Upper lobe of right lung (tissue), 1 donor: ENCODE measurements around the gene CYB5R3. TPM values are rescaled to one million over a fixed set of nuclear protein-coding genes. Genes with fewer than 3 reads are reported as not detected.

Experiments
- ATAC-seq: fragments of 200-7000 bp; cut with Tn5 transposase; one replicate; pipeline ENCODE4 v1.9.1; 2020; ENCODE audit warnings: mild to moderate bottlenecking, moderate library complexity
- DNase-seq: peaks from one replicate; pipeline ENCODE4 v3.0.0-alpha.2; 2020
- H3K27ac ChIP-seq: fragments of 200-600 bp; one replicate; pipeline ENCODE4 v1.8.0; 2022
- H3K27me3 ChIP-seq: fragments of 200-600 bp; one replicate; pipeline ENCODE4 v1.8.0; 2022; ENCODE audit warnings: mild to moderate bottlenecking
- H3K36me3 ChIP-seq: fragments of 200-600 bp; one replicate; pipeline ENCODE4 v1.8.0; 2022
- H3K4me1 ChIP-seq: fragments of 200-600 bp; one replicate; pipeline ENCODE4 v1.8.0; 2022
- H3K4me3 ChIP-seq: fragments of 200-600 bp; one replicate; pipeline ENCODE4 v1.8.0; 2022; ENCODE audit warnings: mild to moderate bottlenecking
- H3K9me3 ChIP-seq: fragments of 200-600 bp; one replicate; pipeline ENCODE4 v1.8.0; 2022
- CTCF ChIP-seq: fragments of 200-600 bp; IDR thresholded peaks from one replicate; pipeline ENCODE4 v1.8.0; 2022; ENCODE audit warnings: antibody characterized with exemption
- intact Hi-C: fragments of 100-400 bp; cut with DNase I; formaldehyde crosslinking; loops from one replicate; pipeline ENCODE4 v1.11.0; 2022
- total RNA-seq: library from RNA; stranded (reverse); fragmentation: NEBNext Ultra II Directional; extraction: Animal tissue kit (Norgen Biotek cat#: 25700); gene quantifications from one replicate; pipeline ENCODE4 v1.2.1, GENCODE V29; 2021
- donor health status: DM: no; HTN: yes; CAD: no; lungs with severe emphysema.

The CYB5R3 gene
- total RNA-seq, 1 donor from 2014 or later: 251 TPM

GRCh38 chr22:42596863-42597530 lies 52.2 kb downstream of the CYB5R3 start:
- Histone ChIP-seq H3K4me1 (peaks cover 10% of the 10 kb centered on the region), H3K4me3 (no peak overlapping the region), H3K9me3 (no peaks in the 10 kb centered on the region), H3K27ac (no peak overlapping the region), H3K27me3 (no peaks in the 10 kb centered on the region), H3K36me3 (peaks cover 100% of the 10 kb centered on the region)
- no peak for ATAC-seq
- no peak for TF ChIP-seq CTCF
- intact Hi-C loops: no loop called here
- DNase-seq: no peak

DNA sequence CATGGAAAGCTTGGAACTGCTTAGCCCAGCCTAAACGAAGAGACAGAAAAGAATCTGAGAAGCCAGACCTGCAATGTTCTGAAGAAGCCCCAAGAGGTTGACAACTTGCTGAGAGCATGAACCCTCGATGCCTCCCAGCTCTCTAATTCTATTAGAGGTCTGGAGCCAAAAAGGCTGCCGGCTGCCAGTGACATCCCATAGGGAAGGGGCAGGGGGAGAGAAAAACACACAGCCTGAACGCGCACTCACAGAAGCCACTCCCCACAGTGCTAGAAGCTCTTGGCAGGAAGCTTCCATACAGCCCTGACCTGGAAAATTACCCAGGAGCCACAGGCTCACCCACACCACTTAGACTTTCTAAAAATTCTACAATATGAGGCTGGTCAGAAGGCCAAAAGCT lies 52.9 kb downstream of the CYB5R3 start:
- H3K9me3 ChIP-seq: no peaks in the 10 kb centered on the region
- no peak overlapping the region for H3K4me3 ChIP-seq
- H3K36me3 ChIP-seq: peaks cover 100% of the 10 kb centered on the region
- TF ChIP-seq CTCF: no peak
- H3K4me1 ChIP-seq: peaks cover 3% of the 10 kb centered on the region
- ATAC-seq: peak; percentile 78
- intact Hi-C loops: no loop called here
- no peak for DNase-seq
- no peaks in the 10 kb centered on the region for H3K27me3 ChIP-seq
- no peak overlapping the region for H3K27ac ChIP-seq

DNA sequence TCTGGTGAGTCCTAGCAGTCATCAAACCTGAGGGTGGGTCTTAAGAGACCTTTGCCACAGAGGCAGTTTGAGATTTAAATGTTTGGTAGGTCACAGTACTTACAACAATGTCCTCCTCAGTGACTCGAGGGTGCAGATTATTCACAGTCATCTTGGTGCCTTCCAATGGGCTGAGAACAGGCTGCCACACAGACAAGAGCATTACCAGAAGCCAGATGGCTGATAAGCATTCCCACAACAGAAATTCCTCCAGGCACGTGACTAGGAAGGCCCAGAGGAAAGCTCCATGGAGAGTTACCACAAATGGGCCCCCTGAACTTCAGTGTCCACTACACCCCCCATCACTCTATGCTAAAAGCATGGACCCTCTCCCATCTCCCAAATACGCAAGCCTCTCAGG lies 53.8 kb downstream of the CYB5R3 start:
- no peak overlapping the region for H3K27ac ChIP-seq
- no peak for TF ChIP-seq CTCF
- ATAC-seq (no peak), DNase-seq (no peak)
- no peaks in the 10 kb centered on the region for H3K4me1 ChIP-seq
- no peaks in the 10 kb centered on the region for H3K27me3 ChIP-seq
- intact Hi-C loops: no loop called here
- H3K36me3 ChIP-seq: peaks cover 100% of the 10 kb centered on the region
- H3K4me3 ChIP-seq: no peak overlapping the region
- H3K9me3 ChIP-seq: no peaks in the 10 kb centered on the region

GRCh38 chr22:42591987-42592386 lies 57.2 kb downstream of the CYB5R3 start:
- no peaks in the 10 kb centered on the region for H3K27me3 ChIP-seq
- intact Hi-C loops: no loop called here
- TF ChIP-seq CTCF: no peak
- H3K9me3 ChIP-seq: no peaks in the 10 kb centered on the region
- no peak for DNase-seq
- ATAC-seq: no peak
- H3K36me3 ChIP-seq: peaks cover 99% of the 10 kb centered on the region
- peaks cover 5% of the 10 kb centered on the region for H3K4me1 ChIP-seq
- no peak overlapping the region for H3K27ac ChIP-seq
- H3K4me3 ChIP-seq: no peak overlapping the region

DNA sequence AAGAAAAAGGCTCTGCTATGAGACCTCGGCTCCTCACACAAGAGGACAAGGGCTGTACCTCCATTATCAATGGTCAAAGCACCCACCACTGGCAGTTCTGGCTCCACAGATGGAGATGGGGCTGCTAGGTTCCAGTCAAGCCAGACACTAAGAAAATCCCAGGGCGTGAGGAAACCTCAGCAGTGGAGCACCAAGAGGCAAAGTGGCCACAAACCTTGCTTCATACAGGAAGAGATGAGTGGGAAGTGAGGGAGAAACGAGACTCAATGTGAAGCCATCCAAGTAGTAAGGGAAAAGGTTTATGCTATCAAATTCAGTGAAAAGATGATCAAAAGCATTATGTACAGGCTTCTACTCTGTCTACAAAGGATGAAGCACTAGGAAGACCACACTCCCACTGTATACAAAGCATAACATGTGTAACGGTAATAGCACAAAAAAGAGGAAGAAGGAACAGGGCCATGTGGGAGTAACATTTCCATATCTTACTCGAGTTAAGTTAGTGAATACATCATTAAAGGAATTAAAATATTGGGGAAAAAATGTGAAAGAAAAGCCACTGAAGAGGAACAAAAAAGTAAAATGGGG lies 61.5 kb downstream of the CYB5R3 start:
- Histone ChIP-seq H3K27ac (no peak overlapping the region), H3K36me3 (peaks cover 97% of the 10 kb centered on the region), H3K27me3 (no peaks in the 10 kb centered on the region), H3K4me1 (peaks cover 11% of the 10 kb centered on the region), H3K9me3 (no peaks in the 10 kb centered on the region), H3K4me3 (no peak overlapping the region)
- no peak for TF ChIP-seq CTCF
- no peak for DNase-seq
- ATAC-seq: peak; percentile 72
- intact Hi-C loops: no loop called here
